Epidermal melanocyte (primary cell): ENCODE results near the gene CLDN17.

Source experiments
- DNase-seq: peaks from one replicate; pipeline ENCODE4 v3.0.0; 2011; ENCODE audit warnings: low spot score; ENCODE audit not compliant: insufficient read length

The CLDN17 gene

DNA sequence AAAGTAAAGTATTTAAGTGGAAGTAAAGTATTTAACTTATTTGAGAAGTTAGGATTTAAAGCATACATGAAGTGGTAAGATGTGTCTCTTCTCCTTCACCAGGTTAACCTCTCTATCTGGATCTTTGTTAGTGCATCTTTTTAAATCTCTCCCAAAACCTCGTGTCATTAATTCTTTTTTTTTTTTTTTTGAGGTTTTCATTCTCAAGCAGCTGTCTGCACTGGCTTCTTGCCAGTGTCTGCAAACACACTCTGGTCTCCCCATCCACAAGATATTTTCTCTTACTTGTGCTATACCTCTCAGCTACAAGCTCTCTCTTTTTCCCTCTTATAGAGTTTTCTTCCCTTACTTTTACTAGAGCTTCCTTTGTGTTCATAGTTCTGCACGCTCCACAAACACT, 49.0 kb downstream of the CLDN17 start:
- DNase-seq = no peak

DNA sequence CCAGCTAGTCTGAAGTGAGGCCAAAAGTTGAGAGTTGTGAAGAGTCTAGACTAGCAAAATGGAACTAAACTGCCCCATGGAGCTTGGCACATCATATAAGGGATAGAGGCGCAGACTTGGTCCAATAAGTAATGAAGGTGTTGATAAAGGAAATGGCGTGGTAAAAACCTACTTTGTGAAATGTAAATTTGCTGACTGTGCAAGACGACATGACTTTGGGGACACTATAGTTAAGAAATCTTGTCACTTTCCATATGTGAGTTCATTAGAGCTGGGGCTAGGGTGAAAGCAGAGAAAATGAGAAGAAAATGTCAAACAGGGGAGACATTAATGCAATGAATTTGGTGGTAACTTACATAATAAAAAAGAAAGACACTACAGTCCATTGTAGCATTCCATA, 50.1 kb downstream of the CLDN17 start:
- DNase-seq = no peak
